HG02852 (cell line): ENCODE results near the gene SNX20.

ENCODE experiments used
- ATAC-seq: cut with Tn5 transposase; IDR thresholded peaks from one replicate; pipeline ENCODE4 v1.9.1; 2021; ENCODE audit warnings: mild to moderate bottlenecking, moderate library complexity; ENCODE audit not compliant: unreplicated experiment

The SNX20 gene

DNA sequence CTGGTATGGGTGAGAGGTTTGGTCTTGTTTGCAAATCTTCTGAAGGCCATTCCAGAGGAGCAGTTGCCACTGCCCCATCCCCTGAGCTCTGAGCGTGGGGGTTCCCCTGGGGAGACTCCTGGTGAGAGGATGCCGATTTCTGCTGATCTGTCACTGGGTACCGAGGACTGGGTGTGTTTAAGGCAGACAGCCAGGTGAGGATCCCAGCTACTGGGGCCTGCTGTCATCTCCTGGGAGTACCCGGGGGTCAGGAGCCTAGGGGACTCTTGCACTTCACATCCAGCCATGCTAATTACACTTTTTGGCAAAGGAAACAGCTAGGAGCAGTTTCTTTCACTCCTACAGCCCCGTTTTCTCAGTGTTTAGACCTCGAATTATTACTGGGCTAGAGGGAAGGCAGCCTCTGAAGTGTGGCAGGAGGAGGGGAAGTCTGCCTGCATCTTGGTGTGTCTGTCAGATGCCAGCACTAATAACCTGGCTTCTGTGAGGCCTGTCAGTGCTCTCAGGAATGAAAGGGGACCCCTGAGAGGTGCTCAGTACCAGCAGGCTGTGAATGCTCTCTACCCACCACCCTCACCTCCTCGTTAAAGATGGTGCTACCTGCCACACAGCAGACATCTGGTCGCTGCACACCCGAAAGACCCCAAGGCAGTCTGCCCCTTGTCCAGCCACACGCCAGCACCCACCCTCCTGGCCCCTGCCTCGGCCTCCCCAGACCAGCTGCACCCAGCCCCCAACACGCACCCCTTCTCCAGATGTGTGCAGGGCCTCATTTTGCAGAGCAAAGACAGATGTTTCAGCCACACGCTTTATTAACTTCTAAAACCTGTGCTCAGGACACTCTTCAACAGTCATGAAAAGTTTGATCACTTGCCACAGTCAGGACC is 43.2 kb downstream of the SNX20 start:
- ATAC-seq, result no peak

DNA sequence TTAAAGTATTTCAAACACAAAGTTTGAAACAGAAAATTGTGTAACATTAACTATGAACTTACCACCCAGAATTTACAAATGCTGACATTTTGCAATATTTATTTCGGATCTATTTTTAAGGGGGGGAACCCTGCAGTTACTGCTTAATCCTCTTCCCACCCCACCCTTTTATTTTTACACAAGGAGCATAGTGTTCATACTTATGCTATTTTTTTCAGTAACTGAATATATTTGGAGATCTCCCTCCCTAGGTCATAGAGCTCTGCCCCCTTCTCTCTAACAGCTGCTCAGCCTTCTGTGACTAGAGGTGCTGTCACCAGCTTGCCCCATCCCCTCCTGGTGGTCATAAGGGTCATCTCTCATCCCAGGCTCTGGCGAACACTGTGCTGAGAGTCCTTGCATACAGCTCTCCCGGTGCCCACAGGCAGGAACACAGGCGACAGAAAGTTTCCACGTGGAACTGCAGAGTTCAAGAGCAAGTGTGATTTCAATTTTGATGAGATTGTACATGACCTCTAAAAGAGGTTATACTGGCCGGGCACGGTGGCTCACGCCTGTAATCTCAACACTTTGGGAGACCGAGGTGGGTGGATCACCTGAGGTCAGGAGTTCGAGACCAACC is 44.2 kb downstream of the SNX20 start:
- no peak for ATAC-seq

DNA sequence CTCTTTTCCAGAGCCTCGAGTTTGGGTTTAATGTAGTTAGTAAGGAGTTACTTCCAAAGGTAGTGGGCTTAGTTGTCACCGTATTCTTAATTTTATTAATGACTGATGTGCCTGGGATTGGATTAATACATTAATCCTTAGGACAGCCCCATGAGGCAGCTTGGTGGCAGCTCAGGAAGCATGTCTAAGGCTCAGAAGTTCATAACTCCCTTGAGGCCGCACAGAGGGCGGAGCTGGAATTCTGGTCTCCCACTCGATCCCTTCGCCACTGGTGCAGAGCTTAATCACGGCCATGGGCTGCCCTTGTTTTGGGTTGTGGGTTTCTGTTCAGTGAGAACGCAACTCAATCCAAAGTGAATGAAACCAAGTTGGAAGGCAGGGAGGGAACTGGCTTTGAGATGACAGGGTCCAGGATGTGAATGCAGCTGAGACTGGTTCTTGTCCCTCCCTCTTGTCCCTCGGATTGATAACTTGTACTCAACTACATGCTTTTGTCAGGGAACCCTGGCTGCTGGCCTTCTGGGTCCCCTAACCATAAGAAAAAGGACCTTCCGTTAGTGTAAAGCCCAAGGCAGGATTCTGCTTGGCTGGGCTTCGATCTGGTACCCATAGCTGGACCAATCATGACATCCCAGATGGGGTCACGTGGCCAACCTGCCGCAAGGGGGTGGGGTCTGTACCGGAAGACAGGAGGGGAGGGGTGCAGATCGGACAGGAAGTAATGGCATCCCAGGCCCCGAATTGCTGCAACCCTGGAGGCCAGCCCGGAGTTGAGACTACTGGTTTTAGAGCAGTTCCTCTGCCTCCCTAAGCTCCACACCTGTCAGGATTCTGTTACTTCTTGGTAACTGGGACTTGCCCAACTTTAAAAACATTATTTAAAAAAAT is 45.4 kb downstream of the SNX20 start:
- ATAC-seq, result no peak

DNA sequence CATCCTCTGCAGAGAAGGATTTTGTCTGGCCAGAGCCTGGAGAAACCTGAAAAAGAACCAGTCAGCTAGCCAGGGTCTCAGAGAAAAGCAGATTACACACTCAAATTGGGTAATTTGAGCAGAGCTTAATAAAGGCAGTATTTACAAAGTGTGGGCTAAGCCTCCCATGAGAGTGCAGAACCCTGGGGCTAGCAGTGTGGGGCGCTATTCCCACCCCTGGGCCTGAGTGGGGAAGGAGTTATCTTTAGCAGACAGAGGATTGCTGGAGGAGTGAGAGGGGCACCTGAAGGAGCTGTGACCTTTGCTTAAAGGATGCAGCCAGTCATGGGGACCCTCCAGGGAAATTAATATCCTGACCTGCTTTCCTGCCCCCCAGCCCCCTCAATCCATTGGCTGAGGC is 46.2 kb downstream of the SNX20 start:
- no peak for ATAC-seq

DNA sequence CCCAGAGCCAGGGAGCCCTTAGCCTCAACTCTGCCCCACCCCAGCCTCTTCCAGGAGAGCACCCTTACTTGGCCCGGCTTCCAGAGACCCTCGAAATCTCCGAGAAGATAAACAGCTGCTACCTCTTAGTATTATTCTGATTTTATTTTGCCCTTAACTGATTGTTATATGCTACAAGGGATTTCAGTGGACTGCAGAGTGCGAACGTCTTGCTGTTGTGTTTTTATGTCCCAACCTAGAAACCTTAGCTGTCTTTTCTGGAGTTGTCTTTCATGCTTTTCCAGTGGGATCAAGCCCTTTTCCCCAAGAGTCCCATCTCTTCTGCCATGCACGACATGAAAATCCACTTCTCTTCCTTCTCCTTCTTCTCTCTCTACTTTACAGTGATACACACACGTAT is 47.0 kb downstream of the SNX20 start:
- no peak for ATAC-seq

DNA sequence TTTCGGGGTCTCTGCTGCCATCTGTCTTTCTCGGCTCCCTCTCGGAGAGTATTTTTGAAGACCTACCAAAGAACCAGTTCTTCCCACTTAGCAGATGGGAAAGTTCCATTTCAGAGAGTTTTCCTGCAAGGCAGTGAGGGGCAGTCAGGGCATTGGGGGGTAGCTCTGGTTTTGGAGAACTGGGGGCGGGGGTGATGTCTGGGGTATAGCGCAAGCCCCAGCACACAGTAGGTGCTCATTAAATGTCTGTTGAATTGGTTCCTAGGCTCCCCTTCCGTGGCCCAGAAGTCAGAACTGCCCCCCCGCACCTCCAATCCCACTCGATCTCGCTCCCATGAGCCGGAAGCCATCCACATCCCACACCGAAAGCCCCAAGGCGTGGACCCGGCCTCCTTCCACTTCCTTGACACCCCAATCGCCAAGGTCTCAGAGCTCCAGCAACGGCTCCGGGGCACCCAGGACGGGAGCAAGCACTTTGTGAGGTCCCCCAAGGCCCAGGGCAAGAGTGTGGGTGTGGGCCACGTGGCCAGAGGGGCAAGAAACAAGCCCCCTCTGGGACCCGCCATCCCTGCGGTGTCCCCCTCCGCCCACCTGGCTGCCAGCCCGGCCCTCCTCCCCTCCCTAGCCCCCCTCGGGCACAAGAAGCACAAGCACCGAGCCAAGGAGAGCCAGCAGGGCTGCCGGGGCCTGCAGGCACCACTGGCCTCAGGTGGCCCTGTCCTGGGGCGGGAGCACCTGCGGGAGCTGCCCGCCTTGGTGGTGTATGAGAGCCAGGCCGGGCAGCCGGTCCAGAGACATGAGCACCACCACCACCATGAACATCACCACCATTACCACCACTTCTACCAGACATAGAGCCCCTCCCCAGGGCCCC is 47.9 kb downstream of the SNX20 start:
- no peak for ATAC-seq

DNA sequence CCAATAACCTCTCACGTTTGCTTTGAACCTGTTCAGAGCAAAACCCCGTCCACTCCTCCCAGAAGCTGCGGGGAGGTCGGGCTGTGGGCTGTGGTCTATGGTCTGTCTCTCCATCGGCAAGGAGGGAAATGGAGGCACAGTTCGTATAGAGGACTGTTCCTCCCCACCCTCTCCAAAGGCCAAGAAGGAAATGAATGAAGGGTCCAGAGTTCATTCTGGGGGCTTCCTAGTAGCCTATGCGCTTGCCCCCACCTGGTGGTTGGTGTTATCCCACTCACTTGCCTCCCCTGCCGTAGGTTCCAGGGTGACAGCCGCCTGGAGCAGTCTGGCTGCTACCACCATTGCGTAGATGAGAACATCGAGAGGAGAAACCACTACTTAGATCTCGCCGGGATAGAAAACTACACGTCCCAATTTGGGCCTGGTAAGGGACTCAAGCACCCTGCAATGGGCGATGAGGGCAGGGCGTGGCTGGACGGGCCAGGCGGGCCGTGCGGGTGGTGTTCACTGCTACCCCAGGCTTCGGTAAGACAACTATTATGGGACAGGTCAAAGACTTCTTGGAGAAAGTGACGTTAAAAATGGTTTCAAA is 49.0 kb downstream of the SNX20 start:
- no peak for ATAC-seq

DNA sequence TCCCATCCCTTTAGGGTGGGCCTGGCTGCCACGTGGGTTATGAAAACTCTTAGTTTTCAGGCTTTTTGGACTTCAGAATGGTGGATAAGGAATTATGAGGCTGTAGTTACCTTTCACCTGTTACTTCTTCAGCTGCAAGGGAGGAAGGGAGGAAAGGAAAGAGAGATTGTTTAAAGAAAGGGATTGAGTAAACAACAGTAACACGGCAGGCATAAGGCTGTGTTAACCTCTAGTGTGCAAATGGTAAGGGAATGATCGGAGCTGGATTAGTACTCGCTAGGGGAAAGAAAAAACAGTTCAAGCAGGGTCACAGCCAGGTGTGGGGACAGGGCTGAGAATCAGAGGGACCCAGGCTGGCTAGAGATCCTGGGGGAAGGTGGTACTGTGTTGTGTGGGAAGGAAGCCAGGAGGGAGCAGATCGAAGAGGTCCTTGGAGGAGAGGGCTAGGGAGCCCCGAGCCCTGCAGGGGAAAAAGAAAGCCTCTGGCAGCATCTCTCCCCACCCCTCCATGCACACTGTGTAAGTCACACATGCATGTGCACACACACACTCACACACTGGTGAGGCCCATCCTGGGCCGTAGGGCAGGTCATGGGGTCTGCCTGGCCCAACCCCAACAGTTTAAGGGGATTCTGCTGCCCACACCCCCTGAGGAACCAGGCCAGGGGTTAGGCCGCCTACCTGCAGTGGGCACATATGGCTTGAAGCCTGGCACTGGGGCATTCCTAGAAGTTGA is 49.7 kb downstream of the SNX20 start:
- ATAC-seq, result no peak

DNA sequence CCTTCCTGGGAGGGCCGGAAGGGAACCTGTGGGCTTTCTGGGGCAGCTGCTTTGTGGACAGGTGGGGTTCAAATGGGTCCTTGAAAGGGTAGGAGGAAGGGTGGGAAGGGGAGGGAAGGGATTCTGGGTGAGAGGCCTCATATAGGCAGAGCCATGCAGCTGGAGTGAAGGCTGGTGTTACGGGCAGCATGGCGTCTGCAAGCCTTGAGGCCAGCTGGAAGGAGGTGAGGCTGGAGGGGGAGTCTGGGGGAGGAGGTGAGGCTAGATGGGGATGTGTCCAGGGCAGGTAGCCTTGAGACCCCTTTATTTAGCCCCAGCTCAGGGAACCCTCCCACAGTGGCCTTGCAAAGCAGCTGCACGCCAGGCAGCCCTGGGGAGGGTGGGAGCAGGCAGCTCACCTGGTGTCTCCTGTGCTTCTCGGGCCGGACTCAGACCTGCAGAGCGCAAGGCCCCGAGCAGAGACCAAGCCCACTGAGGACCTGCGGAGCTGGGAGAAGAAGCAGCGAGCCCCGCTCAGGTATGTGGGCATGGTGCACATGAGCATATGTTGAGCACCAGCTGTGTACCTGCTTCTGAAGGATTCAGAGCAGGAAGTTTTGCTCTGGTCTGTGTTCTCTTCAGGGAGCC is 50.6 kb downstream of the SNX20 start:
- no peak for ATAC-seq

DNA sequence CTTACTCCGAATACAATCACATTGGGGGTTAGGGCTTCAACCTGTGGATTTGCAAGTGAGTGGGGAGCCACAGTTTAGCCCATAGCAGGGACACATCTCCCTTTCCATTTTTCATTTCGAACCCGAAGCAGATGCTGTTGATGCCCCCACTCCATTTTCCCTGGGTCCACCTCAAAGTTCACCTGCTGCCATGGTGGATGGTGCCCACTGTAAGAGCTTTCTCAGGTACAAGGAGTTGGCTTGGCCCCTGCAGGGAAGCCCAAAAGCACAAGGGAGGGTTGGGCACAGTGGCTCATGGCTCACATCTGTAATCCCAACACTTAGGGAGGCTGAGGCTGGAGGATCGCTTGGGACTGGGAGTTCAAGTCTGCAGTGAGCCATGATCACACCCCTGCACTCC is 51.8 kb downstream of the SNX20 start:
- ATAC-seq, result no peak

DNA sequence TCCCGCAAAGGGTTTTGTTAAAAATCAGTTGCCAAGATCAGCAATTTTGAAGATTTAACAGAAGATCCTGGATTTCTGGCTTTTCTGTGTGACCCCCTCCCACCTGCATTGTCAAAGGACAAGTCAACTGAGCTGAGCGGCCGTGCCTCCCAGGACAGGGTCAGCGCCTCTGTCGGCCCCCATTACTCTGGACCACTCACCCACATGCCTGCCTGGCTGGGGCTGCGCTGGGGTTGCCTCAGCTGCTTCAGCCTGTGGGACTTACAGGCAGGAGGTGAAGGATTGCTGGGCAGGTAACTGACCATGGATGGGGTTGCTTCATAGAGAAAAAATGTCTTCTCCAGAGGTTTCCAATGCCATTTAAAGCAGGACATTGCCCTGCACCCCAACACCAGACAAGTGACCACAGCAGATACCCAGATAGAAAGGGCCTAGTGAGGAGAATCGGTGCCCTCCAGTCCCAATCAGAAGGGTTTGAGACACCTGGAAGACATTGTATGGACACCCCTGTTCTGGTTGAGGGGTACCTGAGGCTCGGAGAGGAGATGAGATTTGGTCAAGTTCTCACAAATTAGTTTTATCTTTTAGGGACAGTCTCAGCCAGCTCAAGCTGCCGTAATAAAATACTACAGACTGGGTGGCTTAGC is 52.8 kb downstream of the SNX20 start:
- ATAC-seq, result no peak

DNA sequence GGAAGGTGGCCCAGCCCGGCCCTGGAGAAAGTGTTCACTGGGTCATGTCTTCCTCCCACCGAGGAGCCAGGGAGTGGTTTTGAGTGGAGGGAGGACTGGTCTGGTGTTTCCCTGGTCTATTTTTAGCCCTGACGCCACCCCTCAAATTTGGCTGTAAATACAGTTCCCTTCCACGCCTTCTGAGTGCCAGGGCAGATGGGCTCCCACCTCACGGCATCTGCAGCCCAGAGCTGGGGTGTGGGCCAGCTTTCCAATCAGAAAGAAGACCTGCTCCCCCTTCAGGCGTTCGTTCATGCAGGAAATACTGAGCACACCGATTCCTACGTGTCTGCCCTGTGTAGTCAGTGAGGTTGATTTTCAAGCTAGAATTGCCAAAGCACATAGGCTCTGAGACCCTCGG is 53.7 kb downstream of the SNX20 start:
- no peak for ATAC-seq

DNA sequence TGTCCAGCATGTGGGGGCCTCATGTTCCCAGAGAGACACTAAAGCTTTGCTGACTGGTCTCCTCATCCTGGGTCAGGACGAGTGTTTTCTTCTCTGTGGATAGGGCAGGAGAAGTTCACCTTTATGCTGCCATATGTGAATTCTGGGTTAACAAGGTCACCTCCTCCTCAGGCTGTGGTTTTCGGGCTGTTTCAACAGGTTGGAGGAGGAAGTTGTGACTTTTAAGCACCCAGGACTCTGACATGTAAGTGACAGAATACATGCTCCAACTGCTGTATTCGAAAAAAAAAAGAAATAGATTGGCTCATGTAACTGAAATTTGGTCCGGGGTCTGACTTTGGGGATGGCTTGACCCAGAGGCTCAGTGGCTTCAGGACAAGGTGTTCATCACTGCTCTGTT is 54.2 kb downstream of the SNX20 start:
- ATAC-seq, result no peak

DNA sequence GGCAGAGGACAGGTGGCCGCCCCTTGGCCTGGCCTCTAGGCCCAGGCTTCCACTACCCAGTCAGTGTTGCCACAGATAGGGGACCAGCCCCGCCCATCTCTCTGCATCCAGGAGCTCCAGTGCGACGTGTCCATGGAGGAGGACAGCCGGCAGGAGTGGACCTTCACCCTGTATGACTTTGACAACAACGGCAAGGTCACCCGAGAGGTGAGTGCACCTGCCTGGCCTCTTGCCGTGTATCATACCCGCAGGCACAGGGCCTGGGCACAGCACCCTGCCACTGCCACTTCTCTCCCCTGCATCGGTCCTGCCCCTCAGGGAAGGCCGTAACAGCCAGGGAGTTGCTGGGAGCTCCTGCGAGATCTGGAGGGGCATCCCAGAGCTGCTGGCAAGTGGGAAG is 55.7 kb downstream of the SNX20 start:
- ATAC-seq, result no peak

DNA sequence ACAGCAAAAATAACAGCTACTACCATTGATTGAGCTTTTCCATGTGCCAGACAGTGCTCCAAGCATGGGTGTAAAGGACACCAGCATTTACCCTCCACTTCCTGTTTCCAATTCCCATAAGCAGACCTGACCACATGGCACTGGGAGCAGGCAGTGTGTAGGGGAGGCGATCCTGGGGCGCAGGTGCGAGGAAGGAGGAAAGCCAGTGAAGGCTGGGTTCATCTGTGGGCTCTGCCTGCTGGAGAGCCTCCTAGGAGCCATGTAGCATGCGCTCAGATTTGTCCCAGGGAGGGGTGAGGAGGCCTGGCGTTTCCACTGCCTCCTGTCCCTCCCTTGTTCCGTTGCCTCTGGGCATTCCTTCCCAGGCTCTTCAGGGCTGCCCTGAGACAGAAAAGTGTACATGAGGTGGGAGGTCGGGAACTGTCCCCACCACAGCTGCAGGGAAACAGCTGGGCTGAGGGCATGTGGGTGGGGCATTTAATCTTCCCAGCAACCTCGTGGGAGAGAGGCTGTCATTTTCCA is 56.6 kb downstream of the SNX20 start:
- no peak for ATAC-seq

DNA sequence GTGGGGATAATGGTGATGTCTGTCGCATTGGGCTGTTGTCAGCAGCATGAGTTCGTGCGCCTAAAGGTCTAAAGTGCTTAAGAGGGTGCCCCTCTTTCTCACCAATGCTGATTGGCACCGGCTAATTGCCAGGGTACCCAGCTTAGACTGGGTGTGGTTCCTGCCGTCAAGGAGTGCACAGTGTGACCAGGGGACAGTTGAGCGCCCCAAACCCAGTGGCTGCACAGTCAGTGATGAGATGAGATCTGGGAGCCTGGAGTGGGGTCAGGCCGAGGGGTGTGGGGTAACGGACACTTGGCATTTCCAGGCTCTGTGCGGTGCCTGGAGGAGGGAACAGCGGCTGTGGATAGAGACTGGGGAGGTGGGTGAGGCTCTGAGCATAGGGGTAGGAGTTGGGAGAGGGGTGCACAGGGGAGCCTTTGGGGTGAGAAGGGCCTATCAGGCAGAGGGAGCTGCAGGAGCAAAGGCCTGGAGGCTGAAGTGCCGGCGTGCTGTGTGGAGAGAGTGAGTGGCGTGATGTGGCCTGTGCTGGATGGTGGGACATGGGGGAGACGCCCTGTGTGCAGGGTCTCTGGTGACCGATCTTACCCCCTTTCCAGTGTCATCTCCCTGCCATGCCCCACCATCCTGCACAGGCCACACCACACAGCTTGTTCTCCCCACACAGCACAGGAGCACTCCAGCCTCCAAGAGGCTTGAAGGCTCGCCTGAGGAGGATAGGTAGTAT is 58.3 kb downstream of the SNX20 start:
- ATAC-seq, result no peak

DNA sequence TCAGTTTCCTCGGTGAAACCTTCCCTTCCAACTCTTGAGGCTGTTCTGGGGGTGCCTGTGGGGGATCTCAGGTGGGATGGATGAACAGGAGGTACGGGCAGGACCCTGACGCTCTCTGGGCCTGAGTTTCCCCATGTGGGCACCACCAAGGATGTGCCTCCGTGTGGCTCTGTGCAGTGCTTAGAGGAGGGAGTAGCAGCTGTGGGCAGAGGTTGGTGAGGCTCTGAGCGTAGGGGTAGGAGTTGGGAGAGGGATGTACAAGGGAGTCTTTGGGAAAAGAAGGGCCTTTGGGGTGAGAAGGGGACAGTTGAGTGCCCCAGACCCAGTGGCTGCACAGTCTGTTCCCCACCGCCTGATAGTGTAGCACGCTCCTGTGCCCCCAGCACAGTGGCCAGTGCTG is 59.1 kb downstream of the SNX20 start:
- ATAC-seq, result no peak
